ENCODE data around the gene MINK1.
"Not testable (repeated sequence)": the region's sequence is repeated elsewhere in the genome, so short reads cannot be mapped to it uniquely, and the experiment has no call there.

The MINK1 gene

DNA sequence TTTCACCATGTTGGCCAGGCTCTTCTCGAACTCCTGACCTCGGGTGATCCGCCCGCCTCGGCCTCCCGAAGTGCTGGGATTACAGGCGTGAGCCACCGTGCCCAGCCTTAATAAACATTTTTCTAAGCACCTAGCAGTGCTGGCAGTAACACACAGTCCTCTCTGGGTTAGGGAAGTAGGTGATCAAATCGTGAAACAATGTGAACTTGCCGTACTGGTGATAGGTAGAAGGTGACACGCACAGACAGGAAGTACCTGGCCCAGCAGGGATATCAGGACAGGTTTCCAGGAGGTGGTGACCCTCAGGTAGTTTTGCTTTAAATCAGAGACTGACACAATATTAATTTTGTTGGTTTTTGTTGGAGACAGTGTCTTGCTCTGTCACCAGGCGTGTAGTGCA lies 21.7 kb upstream of the MINK1 start:
- DNase-seq (ENCODE audit: low spot score): no peak
- FAIRE-seq: no peak

DNA sequence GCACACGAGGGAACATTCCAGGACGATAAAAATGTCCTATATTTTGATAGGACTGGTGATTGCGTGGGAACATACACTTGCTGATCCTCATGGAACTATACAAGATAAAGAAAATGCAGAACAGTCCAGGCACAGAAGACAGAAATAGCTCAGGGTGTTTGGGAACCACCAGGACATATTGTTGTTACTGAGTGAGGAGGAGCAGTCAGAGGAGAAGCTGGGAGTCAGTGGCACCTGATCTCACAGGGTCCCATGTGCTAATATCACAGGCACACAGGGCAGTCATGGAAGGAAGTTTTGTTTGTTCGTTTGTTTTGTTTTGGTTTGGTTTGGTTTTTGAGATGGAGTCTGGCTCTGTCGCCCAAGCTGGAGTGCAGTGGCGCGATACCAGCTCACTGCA lies 20.4 kb upstream of the MINK1 start:
- DNase-seq (ENCODE audit: low spot score): no peak
- no peak for FAIRE-seq

DNA sequence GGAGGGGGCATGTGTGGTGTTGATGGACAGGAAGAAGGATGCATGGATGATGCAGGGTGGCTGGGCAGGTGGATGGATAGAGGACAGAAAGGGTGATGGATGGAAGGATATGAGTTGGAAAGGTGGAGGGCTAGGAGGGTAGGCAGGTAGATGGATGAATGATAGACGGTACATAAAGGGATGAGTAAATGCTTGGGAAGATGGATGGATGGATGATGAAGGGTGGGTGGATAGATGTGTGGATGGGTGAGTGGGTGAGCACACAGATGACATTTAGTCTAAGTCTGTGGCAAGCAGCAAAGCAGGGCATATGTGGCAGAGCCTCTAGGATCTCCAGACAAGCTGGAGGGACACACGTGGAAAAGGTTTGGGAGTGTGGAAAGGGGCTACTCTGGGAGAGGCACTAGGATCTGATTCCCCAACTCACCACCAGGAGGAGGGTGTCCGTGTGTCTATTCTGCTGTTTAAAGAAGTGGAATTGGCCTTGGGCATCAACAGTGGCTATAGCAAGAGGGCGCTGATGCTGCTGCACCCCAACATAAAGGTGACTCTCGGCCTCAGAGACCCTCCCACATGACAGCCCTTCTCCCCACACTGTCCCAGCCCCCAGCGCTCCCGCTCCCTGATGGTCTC lies 18.0 kb upstream of the MINK1 start:
- FAIRE-seq: no peak
- DNase-seq (ENCODE audit: low spot score): no peak

DNA sequence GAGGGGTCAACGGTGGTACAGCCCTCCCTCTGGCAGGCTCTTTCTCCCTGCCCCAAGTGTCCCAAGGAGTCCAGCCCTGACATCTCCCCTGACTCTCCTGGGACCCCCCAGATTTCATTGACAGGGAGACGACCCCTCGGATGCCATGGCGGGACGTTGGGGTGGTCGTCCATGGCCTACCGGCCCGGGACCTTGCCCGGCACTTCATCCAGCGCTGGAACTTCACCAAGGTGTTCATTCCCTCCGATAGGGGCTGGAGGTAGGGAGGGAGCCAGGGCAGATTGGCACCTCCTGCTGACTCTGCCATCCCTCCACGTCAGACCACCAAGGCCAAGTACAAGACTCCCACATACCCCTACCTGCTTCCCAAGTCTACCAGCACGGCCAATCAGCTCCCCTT lies 16.3 kb upstream of the MINK1 start:
- no peak for FAIRE-seq

DNA sequence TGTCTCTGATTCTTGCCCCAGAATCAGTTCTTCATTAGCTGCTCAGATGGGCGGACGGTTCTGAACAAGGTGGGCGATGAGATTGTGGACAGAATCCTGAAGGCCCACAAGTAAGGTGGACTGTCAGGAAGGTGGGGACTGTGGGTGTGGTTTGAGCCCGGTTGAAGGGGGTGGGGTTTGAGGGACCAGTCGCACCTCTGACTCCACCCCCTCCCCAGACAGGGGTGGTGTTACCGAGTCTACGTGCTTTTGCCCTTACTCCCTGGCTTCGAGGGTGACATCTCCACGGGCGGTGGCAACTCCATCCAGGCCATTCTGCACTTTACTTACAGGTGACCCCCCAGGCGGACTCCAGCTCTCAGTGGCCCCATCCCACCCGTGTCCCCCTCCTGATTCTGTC lies 14.9 kb upstream of the MINK1 start:
- FAIRE-seq: no peak

More for the DNA sequence above, 16.3 kb upstream of the MINK1 start:
- DNase-seq (ENCODE audit: low spot score): no peak

DNA sequence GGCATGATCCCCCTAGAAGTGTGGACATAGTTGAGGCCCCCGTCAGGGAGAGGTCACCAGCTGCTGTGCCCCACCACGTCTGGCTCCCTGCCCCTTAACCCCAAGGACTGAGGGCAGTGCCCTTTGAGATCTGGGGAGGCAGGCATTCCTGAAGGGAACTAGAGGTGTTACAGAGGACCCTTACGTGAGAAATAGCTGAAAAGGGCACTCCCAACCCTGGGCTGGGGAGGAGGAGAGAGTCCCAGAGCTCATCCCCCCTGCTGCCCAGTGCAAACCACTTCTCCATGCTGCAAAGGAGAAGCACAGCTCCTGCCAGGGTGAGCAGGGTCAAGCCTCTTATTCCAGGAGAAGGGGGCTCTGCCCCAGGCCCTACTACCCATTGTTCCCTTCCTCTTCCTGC lies 10.3 kb upstream of the MINK1 start:
- no peak for FAIRE-seq
- no peak for DNase-seq (ENCODE audit: low spot score)

More for the DNA sequence above, 14.9 kb upstream of the MINK1 start:
- DNase-seq (ENCODE audit: low spot score): no peak

DNA sequence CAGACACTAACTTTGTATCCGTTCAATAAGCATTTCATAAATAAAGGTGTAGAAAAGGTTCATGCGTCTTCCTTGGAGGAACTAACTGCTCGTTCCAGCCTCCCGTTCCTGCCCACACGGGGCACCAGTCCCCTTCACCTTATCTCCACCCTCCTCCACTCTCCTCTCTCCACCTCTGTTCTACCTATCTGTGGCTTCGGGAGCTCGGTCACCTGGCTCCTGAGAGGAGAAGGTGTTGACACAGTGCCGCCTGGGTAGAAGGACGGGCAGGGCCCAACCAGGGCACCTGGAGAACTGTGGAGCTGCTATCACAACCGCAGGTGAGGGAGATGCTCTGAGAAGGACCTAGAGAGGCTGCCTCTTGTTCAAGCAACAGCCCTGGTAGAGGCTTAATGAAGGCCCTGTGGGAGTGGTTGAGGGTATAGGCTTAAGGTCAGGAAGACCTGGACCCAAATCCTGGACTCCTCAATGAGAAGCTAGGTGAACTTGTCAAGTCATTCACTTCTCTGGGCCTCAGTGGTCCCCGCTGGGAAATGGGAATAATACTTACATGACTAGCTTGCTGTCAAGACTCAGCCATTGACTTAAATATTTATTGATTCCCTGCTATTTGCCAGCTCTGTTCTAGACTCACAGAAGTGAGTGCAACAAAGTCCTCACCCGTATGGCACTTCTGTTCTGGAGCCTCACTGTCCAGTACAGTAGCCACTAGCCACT lies 9.6 kb upstream of the MINK1 start:
- FAIRE-seq: no peak

DNA sequence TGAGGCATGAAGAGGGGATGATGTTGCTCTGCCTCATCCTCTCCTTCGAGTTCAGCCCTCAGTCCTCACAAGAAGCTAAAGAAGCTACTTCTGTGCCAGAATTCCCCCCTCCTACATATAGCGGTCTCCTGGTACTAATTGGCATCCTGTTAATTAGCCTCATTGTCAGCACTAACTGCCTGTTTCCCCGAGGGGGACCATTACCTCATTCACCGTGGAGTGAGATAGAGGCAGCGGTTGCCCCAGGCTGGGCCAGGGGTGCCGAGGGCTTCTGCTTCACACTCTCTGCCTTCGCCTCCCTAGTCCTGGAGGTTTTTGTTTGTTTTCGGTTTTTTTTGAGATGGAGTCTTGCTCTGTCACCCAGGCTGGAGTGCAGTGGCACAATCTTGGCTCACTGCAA lies 5.7 kb upstream of the MINK1 start:
- FAIRE-seq (no peak), DNase-seq (ENCODE audit: low spot score) (no peak)

More for the DNA sequence above, 9.6 kb upstream of the MINK1 start:
- DNase-seq (ENCODE audit: low spot score): no peak

DNA sequence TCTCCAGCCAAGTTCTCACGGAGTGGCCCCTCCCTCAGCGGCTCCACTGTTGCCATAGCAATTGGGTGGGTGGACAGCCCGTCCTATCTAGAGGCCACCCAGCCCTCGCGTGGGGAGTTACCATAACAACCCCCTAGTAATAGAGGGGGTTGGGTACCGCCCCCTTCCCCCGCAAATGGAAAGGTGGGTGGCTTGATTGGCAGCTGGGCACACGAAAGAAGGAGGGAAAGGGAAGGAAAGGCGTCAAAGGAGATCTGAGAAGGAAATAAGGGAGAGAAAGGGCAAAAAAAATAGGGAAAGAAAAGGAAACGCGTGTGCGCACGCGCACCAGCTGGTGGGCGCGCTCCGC lies 337 bp upstream of the MINK1 start:
- DNase-seq (ENCODE audit: low spot score); FAIRE-seq: not testable (repeated sequence)

DNA sequence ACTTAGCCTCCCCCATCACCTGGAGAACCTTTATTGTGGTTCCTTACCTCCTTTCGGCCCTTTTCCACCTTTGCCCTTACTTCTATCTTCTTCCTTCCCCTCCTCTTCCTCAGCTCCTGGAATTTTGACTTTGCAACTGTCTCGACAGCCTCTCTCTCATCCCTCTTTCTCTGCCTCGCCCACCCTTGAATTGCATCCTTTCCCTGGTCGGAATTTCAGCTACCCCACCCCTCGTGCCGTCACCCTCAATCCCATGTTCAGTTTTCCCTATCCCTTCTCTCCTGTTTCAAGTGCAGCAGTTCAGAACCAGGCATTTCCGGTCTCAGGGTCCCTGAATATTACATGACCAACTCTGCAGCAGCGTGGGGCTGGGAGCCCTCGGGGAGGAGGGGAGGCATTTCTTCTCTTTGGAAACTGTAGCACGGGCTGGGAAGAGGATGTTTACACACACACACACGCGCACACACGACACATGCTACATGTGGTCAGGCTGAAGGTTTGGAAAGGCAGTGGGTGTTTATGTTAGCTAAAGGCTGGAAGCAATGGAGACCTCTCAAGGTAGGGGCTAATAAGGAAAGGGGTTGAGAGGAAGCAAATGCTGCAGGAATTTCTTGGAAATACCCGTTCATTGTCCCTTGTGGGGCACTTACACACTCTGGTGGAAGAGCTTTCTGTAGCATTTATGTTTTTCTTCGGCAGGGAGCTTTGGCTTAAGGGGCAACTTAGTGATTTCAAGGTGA lies 971 bp downstream of the MINK1 start:
- FAIRE-seq (no peak), DNase-seq (ENCODE audit: low spot score) (peak; percentile 13)

DNA sequence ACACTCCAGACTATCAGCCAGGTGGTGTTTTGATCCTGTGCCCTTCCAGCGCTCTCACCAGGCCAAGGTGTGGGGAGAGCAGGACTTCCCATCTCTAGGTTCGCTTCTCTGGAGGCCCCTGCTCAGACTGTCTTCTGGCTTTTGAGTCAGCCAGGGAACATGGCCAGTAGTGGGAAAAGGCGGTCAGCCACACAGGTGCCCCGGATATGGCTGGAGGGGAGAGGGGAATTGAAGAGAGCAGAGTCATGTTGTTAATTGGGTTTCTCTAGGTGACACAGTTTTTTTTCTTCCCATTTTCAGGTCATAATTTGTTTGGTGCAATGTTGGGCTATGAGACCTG lies 1.5 kb downstream of the MINK1 start:
- no peak for DNase-seq (ENCODE audit: low spot score)
- no peak for FAIRE-seq

DNA sequence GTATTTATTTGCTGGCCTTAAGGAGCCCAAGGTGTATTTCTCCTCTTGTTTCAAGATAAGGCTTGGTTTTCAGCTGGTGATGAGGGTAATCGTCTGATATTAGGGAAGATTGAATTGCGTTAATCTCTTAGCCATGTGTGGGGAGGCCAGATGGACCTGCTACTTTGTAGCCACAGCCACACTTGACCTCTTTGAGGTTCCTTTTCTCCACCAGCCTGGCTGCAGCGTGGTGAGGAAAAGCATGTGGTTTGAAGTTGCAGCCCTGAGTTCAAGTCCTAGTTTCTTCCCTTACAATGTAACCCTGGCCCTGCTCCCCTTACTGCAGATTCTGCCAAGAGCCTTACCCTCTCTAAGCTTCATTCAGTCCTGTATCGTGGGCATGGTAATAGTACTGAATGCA lies 3.1 kb downstream of the MINK1 start:
- FAIRE-seq: no peak
- no peak for DNase-seq (ENCODE audit: low spot score)

DNA sequence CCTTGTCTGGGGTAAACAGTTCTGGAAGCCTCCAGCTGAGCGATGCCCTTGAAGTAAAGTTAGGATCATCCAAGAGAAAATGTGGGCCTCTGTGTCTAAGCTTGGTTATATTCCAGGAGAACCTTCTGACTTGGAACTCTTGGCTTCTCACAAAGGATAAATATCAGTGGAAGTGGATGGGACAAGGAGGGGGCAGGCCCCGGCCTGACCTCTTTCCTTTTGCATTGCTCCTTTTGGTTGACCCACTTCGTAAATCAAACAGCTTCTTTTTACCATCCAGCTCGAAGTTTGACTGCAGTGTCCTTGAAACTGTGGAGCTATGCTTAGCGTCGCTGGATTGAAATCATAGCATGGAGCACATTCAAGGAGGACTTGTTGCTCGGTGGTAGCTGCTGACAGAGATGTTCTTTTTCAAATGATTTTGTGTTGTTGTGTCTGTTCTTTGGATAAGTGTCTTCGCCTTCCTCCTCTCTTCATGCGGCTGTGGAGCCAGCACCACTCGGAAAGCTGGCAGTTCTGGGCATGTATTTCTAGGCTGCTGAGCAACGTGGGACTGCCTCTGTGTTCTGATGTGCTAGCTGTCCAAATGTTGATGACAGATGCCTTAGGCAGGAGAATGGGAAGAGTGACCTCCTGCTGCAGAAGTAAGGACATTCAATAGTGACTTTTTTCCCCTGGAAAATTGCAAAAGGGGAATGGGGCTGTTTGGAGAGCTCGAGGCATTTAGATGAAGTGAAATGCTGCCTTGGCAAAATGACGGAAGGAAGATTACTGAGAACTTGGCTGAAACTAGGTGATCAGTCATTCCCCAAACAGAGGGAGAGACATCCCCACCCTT lies 4.5 kb downstream of the MINK1 start:
- FAIRE-seq (no peak), DNase-seq (ENCODE audit: low spot score) (no peak)

DNA sequence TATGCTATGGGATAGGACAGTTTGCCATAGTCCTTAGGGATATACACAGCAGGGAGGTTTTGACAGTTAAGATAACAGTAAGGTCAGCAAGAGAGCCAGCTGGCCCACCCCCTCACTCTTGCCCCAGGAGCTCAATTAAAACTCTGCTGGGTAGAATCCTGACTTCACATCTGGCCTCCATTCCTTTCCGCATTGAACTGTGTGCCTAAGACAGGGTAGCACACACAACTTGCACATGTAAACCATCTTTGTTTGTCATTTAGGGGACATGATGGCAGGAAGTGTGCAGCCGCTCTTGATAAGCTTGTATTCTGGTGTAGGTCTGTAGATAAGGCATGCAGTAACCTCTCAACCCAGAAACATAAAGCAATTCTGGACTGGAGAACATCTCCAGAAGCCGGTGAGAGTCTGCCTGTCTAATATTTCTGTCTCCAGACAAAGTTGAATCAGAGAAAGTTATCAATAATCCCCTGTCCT lies 5.2 kb downstream of the MINK1 start:
- FAIRE-seq (no peak), DNase-seq (ENCODE audit: low spot score) (no peak)

DNA sequence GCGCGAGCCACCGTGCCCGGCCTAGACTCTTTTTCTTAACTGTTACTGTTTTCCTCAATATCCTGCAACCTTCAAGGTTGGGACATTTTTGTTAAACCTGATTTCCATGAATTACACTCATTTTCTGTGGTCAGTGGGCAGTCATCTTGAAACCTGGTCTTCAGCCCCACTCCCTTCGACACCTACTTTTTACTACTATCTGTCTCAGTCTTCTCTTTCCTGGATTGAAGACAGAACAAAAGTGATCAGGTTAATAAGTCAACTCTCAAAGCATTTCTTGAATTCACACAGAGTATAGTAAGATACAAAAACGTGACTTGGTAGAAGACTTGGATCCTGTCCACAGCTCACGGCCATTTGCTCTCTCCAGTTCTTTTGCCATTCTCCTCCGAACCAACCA lies 6.1 kb downstream of the MINK1 start:
- FAIRE-seq (no peak), DNase-seq (ENCODE audit: low spot score) (no peak)

DNA sequence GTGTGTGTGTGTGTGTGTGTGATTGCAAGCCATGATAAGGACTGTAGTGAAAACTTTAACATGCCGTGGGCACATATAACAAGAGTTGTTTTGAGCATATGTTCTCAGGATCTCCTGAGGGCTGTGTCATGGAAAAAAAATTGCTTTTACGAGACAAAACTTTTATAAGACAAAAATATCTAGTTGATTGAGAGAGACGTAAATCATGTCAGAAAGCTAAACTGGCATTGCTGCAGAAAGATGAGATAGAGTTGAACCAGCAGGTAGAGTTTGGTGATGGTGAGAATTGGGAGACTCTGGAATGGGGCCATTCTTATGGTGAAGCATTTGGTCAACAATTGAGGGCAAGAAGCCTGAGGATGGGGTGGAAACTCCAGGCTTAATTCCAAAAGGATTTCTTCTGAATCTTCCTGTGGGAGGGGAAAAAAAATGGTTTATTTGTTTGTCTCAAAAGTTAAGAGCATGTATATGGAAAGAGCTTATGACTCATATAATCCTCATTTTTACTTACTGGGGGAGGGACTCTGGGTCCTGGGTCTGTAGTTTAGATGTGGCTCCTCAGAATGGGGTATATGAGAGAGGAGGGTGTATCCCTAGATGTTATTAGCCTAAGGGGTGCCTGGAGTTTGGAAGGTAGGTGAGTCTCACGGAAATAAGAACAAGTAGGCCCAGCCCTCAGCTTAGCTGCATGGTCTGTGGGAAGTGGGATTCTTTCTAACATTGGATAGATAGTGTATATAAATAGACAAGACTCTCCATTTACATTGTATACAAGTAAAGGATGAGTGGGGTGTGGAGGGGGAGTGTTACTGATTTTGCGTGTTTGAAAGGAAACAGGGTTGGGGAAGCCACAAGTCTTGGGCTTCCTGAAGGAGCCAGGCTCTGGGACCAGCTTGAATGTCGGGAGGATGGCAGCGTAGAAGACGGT lies 7.1 kb downstream of the MINK1 start:
- no peak for DNase-seq (ENCODE audit: low spot score)
- no peak for FAIRE-seq

DNA sequence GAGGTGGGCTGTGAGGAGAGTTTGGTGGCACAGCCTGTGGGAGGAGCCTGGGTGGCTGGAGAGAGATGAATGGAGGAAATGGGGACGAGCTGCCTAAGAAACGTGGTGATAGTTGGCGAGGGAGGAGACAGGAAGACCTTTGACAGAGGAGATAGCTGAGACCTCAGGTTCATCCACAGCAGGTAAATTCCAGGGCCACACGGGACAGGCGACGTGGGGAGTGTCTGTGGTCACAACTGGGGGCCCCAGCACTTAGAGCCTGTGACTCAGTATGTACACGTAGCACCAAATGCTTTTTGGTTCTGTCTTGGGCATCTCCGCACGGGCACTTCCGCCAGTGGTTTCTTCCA lies 7.7 kb downstream of the MINK1 start:
- no peak for DNase-seq (ENCODE audit: low spot score)

DNA sequence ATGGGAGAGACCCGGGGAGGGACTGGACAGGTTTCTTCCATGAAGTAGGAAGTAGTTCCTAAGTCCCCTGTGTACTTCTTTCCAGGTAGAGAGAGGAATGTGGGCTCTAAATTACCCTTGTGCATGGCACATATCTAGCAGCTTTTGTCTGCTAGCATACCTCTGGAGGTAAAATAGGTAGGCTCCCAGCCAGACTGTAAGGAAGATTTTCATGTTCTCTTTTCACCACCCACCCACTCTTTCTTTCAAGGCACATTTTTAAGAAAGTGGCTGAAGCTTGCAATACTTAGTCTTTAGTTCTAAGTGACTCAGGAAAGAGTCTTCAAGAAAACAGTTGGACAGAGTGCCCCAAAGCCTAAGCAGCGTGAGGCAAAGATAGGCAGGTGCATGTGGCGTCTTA lies 9.2 kb downstream of the MINK1 start:
- no peak for FAIRE-seq
- DNase-seq (ENCODE audit: low spot score): no peak

More for the DNA sequence above, 7.7 kb downstream of the MINK1 start:
- no peak for FAIRE-seq

DNA sequence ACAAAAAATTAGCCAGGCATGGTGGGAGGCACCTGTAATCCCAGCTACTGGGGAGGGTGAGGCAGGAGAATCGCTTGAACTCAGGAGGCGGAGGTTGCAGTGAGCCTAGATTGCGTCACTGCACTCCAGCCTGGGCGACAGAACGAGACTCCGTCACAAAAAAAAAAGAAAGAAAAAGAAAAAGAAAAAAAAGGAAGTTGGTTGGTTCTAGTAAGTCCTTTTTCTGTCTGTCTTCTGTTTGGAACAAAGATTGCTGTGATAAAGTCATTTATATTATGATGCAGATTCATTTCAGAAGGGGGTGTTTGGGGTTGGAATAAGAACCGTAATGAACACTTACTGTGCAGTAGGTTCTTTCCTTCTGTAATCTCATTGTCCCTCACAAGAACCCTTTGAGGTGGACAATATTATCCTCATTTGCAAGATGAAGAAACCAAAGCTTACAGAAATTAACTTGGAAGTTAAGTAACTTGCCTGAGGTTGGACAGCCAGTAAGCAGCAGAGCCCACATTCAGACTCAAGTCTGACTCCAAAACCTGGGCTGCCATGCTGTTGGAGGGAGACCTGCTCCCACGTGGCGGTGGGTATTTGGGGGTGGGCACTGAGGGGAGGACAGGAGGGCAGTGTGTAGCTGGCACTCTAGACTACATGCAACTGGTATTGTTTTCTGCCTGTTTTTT lies 10.3 kb downstream of the MINK1 start:
- no peak for DNase-seq (ENCODE audit: low spot score)
- FAIRE-seq: no peak

DNA sequence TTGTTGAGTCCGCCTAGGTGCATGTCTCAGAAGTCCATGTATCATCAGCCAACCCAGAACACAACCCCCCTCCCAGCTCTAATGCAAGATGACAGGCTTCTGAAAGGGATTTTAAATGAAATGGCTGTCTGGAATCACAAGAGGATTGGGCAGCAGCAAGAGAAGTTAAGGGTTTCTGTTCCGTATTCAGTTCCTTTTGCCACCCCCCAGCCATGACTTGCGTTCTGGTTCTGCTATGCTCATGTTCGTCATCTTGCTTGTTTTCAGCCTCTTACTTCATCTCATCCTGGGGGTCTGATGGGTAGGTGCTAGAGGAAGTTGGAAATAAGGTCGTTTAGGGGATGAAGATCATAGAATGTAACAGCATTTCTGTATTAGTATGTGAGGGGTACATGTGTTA lies 12.0 kb downstream of the MINK1 start:
- no peak for FAIRE-seq
- no peak for DNase-seq (ENCODE audit: low spot score)

Measured in urothelium cell line (cell line).